ENCODE measurements around the gene GPR84. TPM values are rescaled to one million over a fixed set of nuclear protein-coding genes. Genes with fewer than 3 reads are reported as not detected.

GPR84 gene
- polyA plus RNA-seq, 1 donor (not counting 4 experiments of a cell fraction or from before 2014, with no cell fraction given): 0.12 TPM

- H3K27ac ChIP-seq (ENCODE audit: control insufficient read depth, insufficient read depth, low read length): no peak overlapping the region
- no peak for TF ChIP-seq EZH2 (IDR thresholded peaks at IDR 0.05; ENCODE audit: low read length)
- TF ChIP-seq, protein P1, sequence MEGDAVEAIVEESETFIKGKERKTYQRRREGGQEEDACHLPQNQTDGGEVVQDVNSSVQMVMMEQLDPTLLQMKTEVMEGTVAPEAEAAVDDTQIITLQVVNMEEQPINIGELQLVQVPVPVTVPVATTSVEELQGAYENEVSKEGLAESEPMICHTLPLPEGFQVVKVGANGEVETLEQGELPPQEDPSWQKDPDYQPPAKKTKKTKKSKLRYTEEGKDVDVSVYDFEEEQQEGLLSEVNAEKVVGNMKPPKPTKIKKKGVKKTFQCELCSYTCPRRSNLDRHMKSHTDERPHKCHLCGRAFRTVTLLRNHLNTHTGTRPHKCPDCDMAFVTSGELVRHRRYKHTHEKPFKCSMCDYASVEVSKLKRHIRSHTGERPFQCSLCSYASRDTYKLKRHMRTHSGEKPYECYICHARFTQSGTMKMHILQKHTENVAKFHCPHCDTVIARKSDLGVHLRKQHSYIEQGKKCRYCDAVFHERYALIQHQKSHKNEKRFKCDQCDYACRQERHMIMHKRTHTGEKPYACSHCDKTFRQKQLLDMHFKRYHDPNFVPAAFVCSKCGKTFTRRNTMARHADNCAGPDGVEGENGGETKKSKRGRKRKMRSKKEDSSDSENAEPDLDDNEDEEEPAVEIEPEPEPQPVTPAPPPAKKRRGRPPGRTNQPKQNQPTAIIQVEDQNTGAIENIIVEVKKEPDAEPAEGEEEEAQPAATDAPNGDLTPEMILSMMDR (optimal IDR thresholded peaks at IDR 0.05 in 1 of 3, IDR thresholded peaks at IDR 0.05 in 1 of 3, conservative IDR thresholded peaks at IDR 0.05 in 1 of 3; ENCODE audit: extremely low read depth in 1 of 3, insufficient read depth in 2 of 3, low read length in 3 of 3): no peak
- dilution Hi-C loops (cut with MboI; ENCODE audit: extremely low pct_ligation_motif_present, low sequenced_read_pairs): no loop called here
- no peak for DNase-seq (ENCODE audit: low read depth, low spot score)
- H3K9me3 ChIP-seq (ENCODE audit: control insufficient read depth, low read depth, low read length): no peaks in the 10 kb centered on the region
- H2AFZ ChIP-seq (ENCODE audit: control insufficient read depth, low read length): no peak overlapping the region
- H3K9ac ChIP-seq (ENCODE audit: control insufficient read depth, extremely low read depth, insufficient read depth, low read length): peak overlapping the region; percentile 98
- no peaks in the 10 kb centered on the region for H3K27me3 ChIP-seq (ENCODE audit: control insufficient read depth, extremely low read depth, insufficient read depth, low read length)
- H3K9me1 ChIP-seq (ENCODE audit: control insufficient read depth, extremely low read depth, insufficient read depth, low read length): no peaks in the 10 kb centered on the region
- no peaks in the 10 kb centered on the region for H3K79me2 ChIP-seq (ENCODE audit: control insufficient read depth, insufficient read depth, low read length)
- H3K4me1 ChIP-seq (ENCODE audit: control insufficient read depth, extremely low read depth, insufficient read depth, low read length): peaks cover 25% of the 10 kb centered on the region
- H3K4me3 ChIP-seq (ENCODE audit: control insufficient read depth in 2 of 3, extremely low read depth in 1 of 3, insufficient read depth in 2 of 3, low read depth in 1 of 3, low read length in 3 of 3): no peak overlapping the region
- FAIRE-seq: no peak
- no peaks in the 10 kb centered on the region for H3K36me3 ChIP-seq (ENCODE audit: control insufficient read depth in 2 of 2, extremely low read depth in 1 of 2, insufficient read depth in 2 of 2, low read length in 2 of 2)
- peak overlapping the region; percentile 100 for H3K4me2 ChIP-seq (ENCODE audit: control insufficient read depth, extremely low read depth, insufficient read depth, low read depth, low read length)
- no peaks in the 10 kb centered on the region for H4K20me1 ChIP-seq (ENCODE audit: control insufficient read depth, extremely low read depth, insufficient read depth, low read length)
These were observed 6.6 kb downstream of the GPR84 start for GRCh38 chr12:54357506-54358190.

- no peak for FAIRE-seq
- H3K4me2 ChIP-seq (ENCODE audit: control insufficient read depth, extremely low read depth, insufficient read depth, low read depth, low read length): no peak overlapping the region
These were observed 7.3 kb downstream of the GPR84 start for GRCh38 chr12:54356951-54357356.

More at GRCh38 chr12:54356951-54357356, 7.3 kb downstream of the GPR84 start:
- no peaks in the 10 kb centered on the region for H3K27me3 ChIP-seq (ENCODE audit: control insufficient read depth, extremely low read depth, insufficient read depth, low read length)
- no peaks in the 10 kb centered on the region for H3K79me2 ChIP-seq (ENCODE audit: control insufficient read depth, insufficient read depth, low read length)
- no peaks in the 10 kb centered on the region for H4K20me1 ChIP-seq (ENCODE audit: control insufficient read depth, extremely low read depth, insufficient read depth, low read length)
- H3K4me3 ChIP-seq (ENCODE audit: control insufficient read depth in 2 of 3, extremely low read depth in 1 of 3, insufficient read depth in 2 of 3, low read depth in 1 of 3, low read length in 3 of 3): no peak overlapping the region
- H3K9me3 ChIP-seq (ENCODE audit: control insufficient read depth, low read depth, low read length): no peaks in the 10 kb centered on the region
- dilution Hi-C loops (cut with MboI; ENCODE audit: extremely low pct_ligation_motif_present, low sequenced_read_pairs): no loop called here
- no peak overlapping the region for H3K9ac ChIP-seq (ENCODE audit: control insufficient read depth, extremely low read depth, insufficient read depth, low read length)
- H2AFZ ChIP-seq (ENCODE audit: control insufficient read depth, low read length): no peak overlapping the region
- no peaks in the 10 kb centered on the region for H3K9me1 ChIP-seq (ENCODE audit: control insufficient read depth, extremely low read depth, insufficient read depth, low read length)
- DNase-seq (ENCODE audit: low read depth, low spot score): no peak
- H3K27ac ChIP-seq (ENCODE audit: control insufficient read depth, insufficient read depth, low read length): no peak overlapping the region
- peaks cover 0 to 2% of the 10 kb centered on the region in 2 experiments for H3K36me3 ChIP-seq (ENCODE audit: control insufficient read depth in 2 of 2, extremely low read depth in 1 of 2, insufficient read depth in 2 of 2, low read length in 2 of 2)
- H3K4me1 ChIP-seq (ENCODE audit: control insufficient read depth, extremely low read depth, insufficient read depth, low read length): peaks cover 25% of the 10 kb centered on the region
- no peak for TF ChIP-seq EZH2 (IDR thresholded peaks at IDR 0.05; ENCODE audit: low read length)
- TF ChIP-seq, protein P1 (optimal IDR thresholded peaks at IDR 0.05 in 1 of 3, IDR thresholded peaks at IDR 0.05 in 1 of 3, conservative IDR thresholded peaks at IDR 0.05 in 1 of 3; ENCODE audit: extremely low read depth in 1 of 3, insufficient read depth in 2 of 3, low read length in 3 of 3): no peak

Data from keratinocyte (primary cell).